GM12892 (cell line): Measurements from ENCODE around the gene SURF2.

Experiments used
- POLR2A ChIP-seq: IDR thresholded peaks from 2 replicates; pipeline ENCODE4 v1.6.1; 2011; ENCODE audit warnings: low read depth, low read length, control low read depth
- POLR2AphosphoS5 ChIP-seq: IDR thresholded peaks from 2 replicates; pipeline ENCODE4 v1.6.1; 2011; ENCODE audit warnings: low read depth, low read length, control low read depth
- TAF1 ChIP-seq: IDR thresholded peaks from 2 replicates; pipeline ENCODE4 v1.6.1; 2011; ENCODE audit warnings: low read depth, mild to moderate bottlenecking, control low read depth, low read length, borderline replicate concordance

DNA sequence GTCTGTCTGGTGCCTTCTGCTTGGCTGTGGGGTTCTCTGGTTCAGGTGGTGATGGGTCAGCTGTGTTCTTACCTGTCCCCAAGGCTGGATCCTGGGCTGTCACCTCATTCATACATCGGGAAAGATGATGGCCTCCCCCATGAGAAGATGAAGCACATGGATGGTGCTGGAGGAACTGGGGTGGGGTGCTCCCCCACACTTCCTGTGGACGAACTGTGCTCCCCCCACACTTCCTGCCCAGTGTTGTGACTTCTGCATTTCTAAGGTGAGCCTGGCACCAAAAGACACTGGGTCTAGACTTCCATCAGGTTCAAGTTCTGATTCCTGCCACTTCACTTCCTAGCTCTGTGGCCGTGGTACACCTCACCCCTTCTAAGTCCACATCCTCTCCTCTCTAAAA, 16.1 kb upstream of the SURF2 start:
- TF ChIP-seq POLR2AphosphoS5: no peak
- no peak for TF ChIP-seq TAF1
- TF ChIP-seq POLR2A: no peak
